Stimulated activated CD8-positive, alpha-beta memory T cell treated with anti-CD3 and anti-CD28 coated beads, Interleukin-15, amount 100 ng/mL, for 1 hour (primary cell): ENCODE measurements around the gene PRAMEF5.
"Not testable (repeated sequence)": the region's sequence is repeated elsewhere in the genome, so short reads cannot be mapped to it uniquely, and the experiment has no call there.

Experiments used
- DNase-seq: peaks from one replicate; pipeline ENCODE4 v3.0.0-alpha.2; 2020; ENCODE audit warnings: low read depth

PRAMEF5 gene

GRCh38 chr1:13253898-13254297 is at the start of gene PRAMEF5:
Gene PRAMEF5, plus strand, starts transcription at chr1:13254198. Its CDS starts 5,071 bp downstream, at chr1:13259269.
- not testable (repeated sequence) for DNase-seq

- DNase-seq = not testable (repeated sequence)
Observed at GRCh38 chr1:13208712-13209111, 45.3 kb upstream of the PRAMEF5 start.

- DNase-seq = not testable (repeated sequence)
Observed at GRCh38 chr1:13216619-13217018, 37.4 kb upstream of the PRAMEF5 start.

GRCh38 chr1:13219203-13219602 is 34.8 kb upstream of the PRAMEF5 start:
- DNase-seq = not testable (repeated sequence)

- DNase-seq = not testable (repeated sequence)
Observed at GRCh38 chr1:13222788-13223187, 31.2 kb upstream of the PRAMEF5 start.

GRCh38 chr1:13224480-13225060 is 29.4 kb upstream of the PRAMEF5 start:
- DNase-seq = no peak

- DNase-seq = not testable (repeated sequence)
Observed at GRCh38 chr1:13225675-13226204, 28.3 kb upstream of the PRAMEF5 start, which contains the start of gene PRAMEF18. Gene PRAMEF18, minus strand, starts transcription at chr1:13226154. Its CDS starts 48 bp downstream, at chr1:13226106.

GRCh38 chr1:13227271-13228055 is 26.5 kb upstream of the PRAMEF5 start:
- DNase-seq = not testable (repeated sequence)

- DNase-seq = peak; percentile 14
Observed at GRCh38 chr1:13228343-13228781, 25.6 kb upstream of the PRAMEF5 start.

GRCh38 chr1:13230096-13230495 is 23.9 kb upstream of the PRAMEF5 start:
- not testable (repeated sequence) for DNase-seq

- DNase-seq = not testable (repeated sequence)
Observed at GRCh38 chr1:13230601-13231000, 23.4 kb upstream of the PRAMEF5 start.

- not testable (repeated sequence) for DNase-seq
Observed at GRCh38 chr1:13231061-13231750, 22.8 kb upstream of the PRAMEF5 start.

GRCh38 chr1:13232056-13232455 is 21.9 kb upstream of the PRAMEF5 start:
- DNase-seq = not testable (repeated sequence)

GRCh38 chr1:13234057-13234456 is 19.9 kb upstream of the PRAMEF5 start:
- not testable (repeated sequence) for DNase-seq

GRCh38 chr1:13237572-13237971 is 16.4 kb upstream of the PRAMEF5 start:
- DNase-seq = not testable (repeated sequence)

- DNase-seq = not testable (repeated sequence)
Observed at GRCh38 chr1:13239633-13240032, 14.4 kb upstream of the PRAMEF5 start.

GRCh38 chr1:13243536-13244263 is 10.3 kb upstream of the PRAMEF5 start:
- DNase-seq = not testable (repeated sequence)

GRCh38 chr1:13245841-13246553 is 8.0 kb upstream of the PRAMEF5 start:
- not testable (repeated sequence) for DNase-seq

- not testable (repeated sequence) for DNase-seq
Observed at GRCh38 chr1:13246554-13246871, 7.5 kb upstream of the PRAMEF5 start.

- not testable (repeated sequence) for DNase-seq
Observed at GRCh38 chr1:13247122-13247521, 6.9 kb upstream of the PRAMEF5 start.

GRCh38 chr1:13265124-13265523 is 11.1 kb downstream of the PRAMEF5 start:
- not testable (repeated sequence) for DNase-seq
